HepG2 (cell line): Measurements from ENCODE around the gene DDAH2. TPM values are rescaled to one million over a fixed set of nuclear protein-coding genes. Genes with fewer than 3 reads are reported as not detected.

ENCODE experiments used
- ARID3A ChIP-seq: IDR thresholded peaks from 2 replicates; pipeline ENCODE4 v1.6.1; 2012; ENCODE audit warnings: low read depth, low read length, improper control_type of control experiment
- ARID5B ChIP-seq: IDR thresholded peaks from 2 replicates; pipeline ENCODE4 v1.4.0; 2020; ENCODE audit warnings: mild to moderate bottlenecking, missing genetic modification reagents
- CEBPB ChIP-seq: IDR thresholded peaks from 2 replicates; pipeline ENCODE4 v1.6.1; 2011; ENCODE audit warnings: low read depth, low read length, improper control_type of control experiment, borderline replicate concordance
- GATA4 ChIP-seq: sonication (generic); IDR thresholded peaks from 2 replicates; pipeline ENCODE4 v1.6.1; 2016; ENCODE audit warnings: antibody characterized with exemption, low read depth, borderline replicate concordance
- HOXA9 ChIP-seq: sonication (generic); formaldehyde crosslinking; IDR thresholded peaks from 2 replicates; pipeline ENCODE4 v1.8.1; 2022; ENCODE audit warnings: missing genetic modification reagents, mild to moderate bottlenecking, moderate library complexity, borderline replicate concordance
- MAZ ChIP-seq, 2 experiments: sonication (generic) in 1 of 2; formaldehyde crosslinking in 1 of 2; IDR thresholded peaks; 2 replicates each; pipeline versions ENCODE4 v1.5.0 to v1.6.1; 2012 to 2020; ENCODE audit warnings: low read depth in 2 of 2, mild to moderate bottlenecking in 2 of 2, borderline replicate concordance in 1 of 2, improper control_type of control experiment in 1 of 2, low read length in 1 of 2, missing genetic modification reagents in 1 of 2, moderate library complexity in 1 of 2
- MYNN ChIP-seq: sonication (generic); formaldehyde crosslinking; IDR thresholded peaks from 2 replicates; pipeline ENCODE4 v1.4.0; 2020; ENCODE audit warnings: mild to moderate bottlenecking, low read depth, missing genetic modification reagents
- NCOA5 ChIP-seq: sonication (generic); formaldehyde crosslinking; IDR thresholded peaks from 2 replicates; pipeline ENCODE4 v1.4.0; 2020; ENCODE audit warnings: missing genetic modification reagents
- NFE2 ChIP-seq: sonication (generic); formaldehyde crosslinking; IDR thresholded peaks from 2 replicates; pipeline ENCODE4 v1.4.0; 2020; ENCODE audit warnings: missing genetic modification reagents
- POGK ChIP-seq: sonication (generic); formaldehyde crosslinking; conservative IDR thresholded peaks from 2 replicates; pipeline ENCODE4 v1.8.0; 2022; ENCODE audit warnings: mild to moderate bottlenecking, moderate library complexity, missing genetic modification reagents
- RAD51 ChIP-seq: fragments of 450-650 bp; IDR thresholded peaks from 2 replicates; pipeline ENCODE4 v1.6.1; 2016; ENCODE audit warnings: borderline replicate concordance
- SRSF1 ChIP-seq: fragments of 200-400 bp; formaldehyde crosslinking; optimal IDR thresholded peaks from 2 replicates; pipeline ENCODE3; 2017; ENCODE audit warnings: mild to moderate bottlenecking, low read depth, low read length, moderate library complexity
- THYN1 ChIP-seq: sonication (generic); formaldehyde crosslinking; IDR thresholded peaks from 2 replicates; pipeline ENCODE4 v1.8.1; 2023; ENCODE audit warnings: low read depth, mild to moderate bottlenecking, moderate library complexity, missing genetic modification reagents, borderline replicate concordance
- ZBTB20 ChIP-seq: sonication (generic); formaldehyde crosslinking; IDR thresholded peaks from 2 replicates; pipeline ENCODE4 v1.8.1; 2023; ENCODE audit warnings: missing genetic modification reagents, low read depth, mild to moderate bottlenecking, borderline replicate concordance
- ZBTB7B ChIP-seq: sonication (generic); formaldehyde crosslinking; IDR thresholded peaks from 2 replicates; pipeline ENCODE4 v1.4.0; 2020; ENCODE audit warnings: missing genetic modification reagents
- ZIK1 ChIP-seq: sonication (generic); formaldehyde crosslinking; IDR thresholded peaks from 2 replicates; pipeline ENCODE4 v1.5.0; 2020; ENCODE audit warnings: mild to moderate bottlenecking, low read depth, missing genetic modification reagents, borderline replicate concordance
- ZNF557 ChIP-seq: sonication (generic); formaldehyde crosslinking; IDR thresholded peaks from 2 replicates; pipeline ENCODE4 v1.4.0; 2020; ENCODE audit warnings: missing genetic modification reagents
- ZNF790 ChIP-seq: sonication (generic); formaldehyde crosslinking; IDR thresholded peaks from 2 replicates; pipeline ENCODE4 v1.8.0; 2022; ENCODE audit warnings: missing genetic modification reagents, mild to moderate bottlenecking, borderline replicate concordance
- ZSCAN30 ChIP-seq: sonication (generic); formaldehyde crosslinking; IDR thresholded peaks from 2 replicates; pipeline ENCODE4 v1.5.0; 2020; ENCODE audit warnings: mild to moderate bottlenecking, missing genetic modification reagents
- polyA plus RNA-seq, 8 experiments: library from polyadenylated mRNA; depleted of rRNA in 3 of 8; stranded (reverse) in 7 of 8; unstranded in 1 of 8; fragments of >200 nt; fragmentation: Illumina TruSeq in 4 of 8; extraction: Trizol in 4 of 8; gene quantifications; 2 replicates each; pipeline versions ENCODE4 v1.2.1 to v1.2.3, GENCODE V29; 2011 to 2016; ENCODE audit warnings: low read depth in 4 of 8, missing spikeins in 1 of 8, mixed read lengths in 1 of 8; ENCODE audit not compliant: insufficient read depth in 1 of 8
- total RNA-seq, 5 experiments: library from RNA; depleted of rRNA; stranded (reverse); fragments of >200 nt; fragmentation: Illumina TruSeq; extraction: Trizol; gene quantifications; 2 replicates each; pipeline ENCODE4 v1.2.3, GENCODE V29; 2016; ENCODE audit warnings: low read depth in 1 of 5
- TF ChIP-seq, protein P1 (sequence below): sonication (generic); formaldehyde crosslinking; IDR thresholded peaks from 2 replicates; pipeline ENCODE4 v1.5.0; 2020; ENCODE audit warnings: missing genetic modification reagents

Gene DDAH2
- total and polyA plus RNA-seq, 2 of the 13 experiments (the other 11 are each of a cell fraction or from before 2014, with no cell fraction given), result 16.4 to 21.1 TPM

DNA sequence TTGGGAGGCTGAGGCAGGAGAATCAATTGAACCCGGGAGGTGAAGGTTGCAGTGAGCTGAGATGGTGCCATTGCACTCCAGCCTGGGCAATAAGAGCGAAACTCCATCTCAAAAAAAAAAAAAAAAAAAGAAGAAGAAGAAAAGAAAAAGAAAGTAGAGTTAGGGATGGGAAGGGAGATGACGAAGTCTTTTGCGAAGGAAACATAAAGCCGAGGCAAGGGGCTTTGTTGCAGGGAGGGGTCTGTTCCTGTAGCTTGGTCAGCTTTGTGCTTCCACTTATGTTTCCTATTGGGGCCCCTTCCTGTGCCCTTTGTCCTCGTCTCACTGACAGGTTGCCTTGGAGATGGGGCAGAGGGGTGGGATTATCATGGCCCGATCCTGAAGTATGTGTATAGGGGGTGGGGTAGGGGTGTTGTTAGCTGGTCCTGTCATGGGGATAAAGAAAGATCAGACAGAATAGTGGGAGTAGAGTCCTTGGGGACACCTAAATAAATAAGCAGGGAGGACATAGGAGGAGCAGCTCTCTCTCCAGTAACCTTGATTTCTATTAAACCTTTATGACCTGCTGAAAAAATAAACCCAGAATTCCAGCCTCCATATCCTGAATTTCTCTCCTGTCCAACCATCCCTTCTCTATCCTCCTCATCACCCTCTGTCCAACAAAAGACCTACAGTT lies 8.4 kb upstream of the DDAH2 start (continued):
- TF ChIP-seq ZIK1 (CRISPR knock-in tag) (0 out of 2 replicates have a peak, but pooled peaks have one; percentile 66), ARID5B (CRISPR knock-in tag) (peak; percentile 53), ZBTB7B (CRISPR knock-in tag) (peak; percentile 61; the same call in 1 of the 2 replicates), NFE2 (CRISPR knock-in tag) (no peak), RAD51 (no peak), ARID3A (peak; percentile 86), CEBPB (no peak), ZNF790 (CRISPR knock-in tag) (0 out of 2 replicates have a peak, but pooled peaks have one; percentile 23), SRSF1 (no peak), GATA4 (peak; percentile 89), ZSCAN30 (CRISPR knock-in tag) (no peak), MAZ (IDR thresholded peaks at IDR 0.05; ENCODE audit: borderline replicate concordance, low read depth, low read length) (peak; percentile 70), MAZ (CRISPR knock-in tag; IDR thresholded peaks at IDR 0.05; ENCODE audit: low read depth) (no peak), POGK (no peak; the same call in 1 of the 2 replicates), THYN1 (CRISPR knock-in tag) (no peak), NCOA5 (CRISPR knock-in tag) (no peak), ZBTB20 (CRISPR knock-in tag) (peak; percentile 71; the same call in 1 of the 2 replicates), MYNN (CRISPR knock-in tag) (no peak), HOXA9 (CRISPR knock-in tag) (no peak), ZNF557 (CRISPR knock-in tag) (0 out of 2 replicates have a peak, but pooled peaks have one; percentile 45)
- TF ChIP-seq, protein P1, sequence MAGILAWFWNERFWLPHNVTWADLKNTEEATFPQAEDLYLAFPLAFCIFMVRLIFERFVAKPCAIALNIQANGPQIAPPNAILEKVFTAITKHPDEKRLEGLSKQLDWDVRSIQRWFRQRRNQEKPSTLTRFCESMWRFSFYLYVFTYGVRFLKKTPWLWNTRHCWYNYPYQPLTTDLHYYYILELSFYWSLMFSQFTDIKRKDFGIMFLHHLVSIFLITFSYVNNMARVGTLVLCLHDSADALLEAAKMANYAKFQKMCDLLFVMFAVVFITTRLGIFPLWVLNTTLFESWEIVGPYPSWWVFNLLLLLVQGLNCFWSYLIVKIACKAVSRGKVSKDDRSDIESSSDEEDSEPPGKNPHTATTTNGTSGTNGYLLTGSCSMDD, result no peak
